Liver (tissue), 9 donors: ENCODE data around the gene LRRC37A3. TPM values are rescaled to one million over a fixed set of nuclear protein-coding genes. Genes with fewer than 3 reads are reported as not detected.
"Not testable (repeated sequence)": the region's sequence is repeated elsewhere in the genome, so short reads cannot be mapped to it uniquely, and the experiment has no call there.

Source experiments
- DNase-seq: peaks from one replicate; pipeline ENCODE4 v3.0.0-alpha.2; 2017; ENCODE audit warnings: low spot score
- H3K27ac ChIP-seq, 2 donors: one replicate each; pipeline ENCODE4 v1.7.0; 2013; ENCODE audit warnings: inconsistent platforms in 2 of 2, low read length in 2 of 2, control low read depth in 1 of 2, low read depth in 1 of 2, mild to moderate bottlenecking in 1 of 2
- H3K27me3 ChIP-seq, 4 donors: one replicate each; pipeline versions ENCODE4 v1.6.1 to v1.7.0; 2013; ENCODE audit warnings: low read length in 3 of 4, inconsistent platforms in 1 of 4, mild to moderate bottlenecking in 1 of 4, moderate library complexity in 1 of 4; ENCODE audit not compliant: control insufficient read depth in 4 of 4, insufficient read depth in 4 of 4
- H3K36me3 ChIP-seq, 4 donors: one replicate each; pipeline versions ENCODE4 v1.6.1 to v1.7.0; 2013; ENCODE audit warnings: low read length in 3 of 4, mild to moderate bottlenecking in 3 of 4, low read depth in 1 of 4, moderate library complexity in 1 of 4; ENCODE audit not compliant: control insufficient read depth in 4 of 4, insufficient read depth in 3 of 4
- H3K4me1 ChIP-seq, 4 donors: one replicate each; pipeline versions ENCODE4 v1.6.1 to v1.7.0; 2013; ENCODE audit warnings: low read length in 3 of 4, mild to moderate bottlenecking in 3 of 4, moderate library complexity in 1 of 4; ENCODE audit not compliant: control insufficient read depth in 4 of 4, insufficient read depth in 4 of 4
- H3K4me3 ChIP-seq, 3 donors: one replicate each; pipeline versions ENCODE4 v1.6.1 to v1.7.0; 2013; ENCODE audit warnings: low read length in 3 of 3, control low read depth in 1 of 3, low read depth in 1 of 3, mild to moderate bottlenecking in 1 of 3
- H3K9ac ChIP-seq, 2 donors: one replicate each; pipeline ENCODE4 v1.7.0; 2013; ENCODE audit warnings: low read length in 2 of 2, mild to moderate bottlenecking in 2 of 2, moderate library complexity in 2 of 2, control low read depth in 1 of 2, low read depth in 1 of 2
- H3K9me3 ChIP-seq, 4 donors: one replicate each; pipeline versions ENCODE4 v1.6.1 to v1.7.0; 2013; ENCODE audit warnings: low read length in 3 of 4; ENCODE audit not compliant: control insufficient read depth in 4 of 4
- WGBS: extraction: QIAGEN DNeasy Blood & Tissue Kit; methylation state at CpG from one replicate; pipeline ENCODE4 v1.1.7; 2013; 5-methylcytosine and 5-hydroxymethylcytosine counted together
- polyA plus RNA-seq, 2 donors: library from polyadenylated mRNA; stranded (reverse) in 1 of 2; unstranded in 1 of 2; fragments of 200-250 nt in 1 of 2; fragments of >200 nt in 1 of 2; fragmentation: Nextera tagmentation in 1 of 2; extraction: Ambion mirVana in 1 of 2; gene quantifications; one replicate each; pipeline versions ENCODE4 v1.2.1 to v1.2.3, GENCODE V29; 2013 to 2015
- total RNA-seq, 2 donors: library from RNA; depleted of rRNA; stranded (reverse); fragments of >200 nt; gene quantifications; one replicate each; pipeline ENCODE4 v1.2.3, GENCODE V29; 2014
- donor health status: healthy.
- donor health status: healthy.
- donor health status: healthy.
- donor health status: healthy.
- donor health status: healthy.

LRRC37A3 gene
- total and polyA plus RNA-seq, 4 donors: 0.46 to 4.5 (median 3.0) TPM

DNA sequence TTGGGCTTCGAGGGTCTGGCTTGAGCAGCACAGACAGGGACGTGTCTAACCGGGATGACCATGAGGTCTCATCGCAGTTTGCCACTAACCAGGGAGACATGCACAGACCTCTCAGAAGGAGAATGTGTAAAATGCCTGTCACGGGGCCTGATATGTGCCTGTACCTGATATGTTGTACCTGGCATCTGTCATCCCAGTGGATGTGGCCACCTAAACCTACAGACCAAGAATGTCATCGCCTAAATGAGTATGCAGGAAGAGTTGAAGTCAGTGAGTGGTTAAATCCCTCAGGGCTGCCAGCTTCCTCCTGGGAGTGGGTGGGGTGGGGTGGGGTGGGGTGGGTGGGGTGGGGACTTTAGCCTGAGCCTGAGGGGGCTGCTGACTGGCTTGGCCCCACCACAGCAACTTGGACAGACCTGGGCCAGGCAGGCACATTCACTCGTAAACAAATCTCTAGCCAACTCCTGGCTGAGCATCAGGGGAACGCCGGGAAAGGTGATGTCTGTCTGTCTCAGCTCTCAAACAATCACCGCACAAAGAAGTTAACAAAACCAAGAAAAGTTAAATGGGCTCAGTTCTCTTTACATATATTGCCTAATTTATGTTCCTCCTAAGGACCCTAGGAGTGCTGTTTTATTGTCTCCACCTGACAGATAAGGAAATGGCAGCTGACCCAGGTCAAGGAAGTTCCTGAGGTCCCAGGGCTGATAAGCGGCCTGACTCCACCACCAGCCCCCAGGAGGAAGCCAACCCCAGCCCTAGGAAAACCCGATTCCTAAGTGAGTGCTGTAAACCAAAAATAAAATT is 89.3 kb downstream of the LRRC37A3 start:
- 81% methylated on average over 12 of the region's 12 CpGs for WGBS
- not testable (repeated sequence) for DNase-seq

DNA sequence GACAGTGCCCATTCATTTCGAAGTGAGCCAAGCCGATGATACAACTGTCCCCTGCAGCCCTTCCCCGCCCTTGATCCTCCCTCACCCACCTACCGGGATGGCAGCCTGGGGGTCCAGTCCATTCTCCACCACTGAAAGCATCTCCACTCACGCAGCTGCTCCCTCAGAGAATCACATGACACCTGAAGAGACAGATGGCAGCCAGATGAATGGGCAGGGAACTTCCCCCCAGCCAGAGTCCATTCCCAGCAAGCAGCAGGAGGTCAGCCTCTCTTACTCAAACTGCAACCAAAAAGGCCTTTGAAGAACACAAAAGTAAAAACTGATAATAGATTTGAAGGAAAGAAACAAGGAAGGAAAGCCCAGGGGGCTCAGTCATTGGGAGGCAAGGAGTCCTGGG is 90.2 kb downstream of the LRRC37A3 start:
- H3K9ac ChIP-seq, H3K27me3 ChIP-seq, DNase-seq, H3K4me3 ChIP-seq, H3K27ac ChIP-seq, H3K9me3 ChIP-seq, H3K36me3 ChIP-seq, H3K4me1 ChIP-seq: not testable (repeated sequence)
- WGBS: 95% methylated on average over 5 of the region's 5 CpGs

More for the DNA sequence above, 89.3 kb downstream of the LRRC37A3 start:
- H3K9me3 ChIP-seq, H3K4me1 ChIP-seq, H3K27me3 ChIP-seq, H3K36me3 ChIP-seq, H3K4me3 ChIP-seq, H3K27ac ChIP-seq, H3K9ac ChIP-seq: not testable (repeated sequence)

DNA sequence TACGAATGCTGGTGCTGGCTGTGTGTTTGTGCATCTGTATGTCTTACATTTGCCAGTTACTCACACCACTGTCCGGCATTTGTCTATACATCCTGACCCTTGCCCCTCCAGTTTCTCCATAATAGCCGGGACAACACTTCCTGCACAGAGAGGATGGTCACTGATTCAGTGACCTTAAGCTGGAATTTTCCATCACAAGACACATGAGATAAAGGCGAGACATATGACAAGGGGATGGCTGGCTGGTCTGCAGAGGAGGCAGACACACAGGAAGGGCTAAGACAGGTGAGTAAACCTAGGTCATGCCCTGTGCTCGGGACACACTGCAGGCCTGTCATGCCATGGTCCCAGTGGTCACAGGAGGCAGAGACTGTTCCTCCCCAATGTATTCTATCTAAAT is 100.4 kb downstream of the LRRC37A3 start:
- not testable (repeated sequence) for H3K9ac ChIP-seq, DNase-seq, H3K4me1 ChIP-seq, H3K36me3 ChIP-seq, H3K4me3 ChIP-seq, H3K9me3 ChIP-seq, H3K27ac ChIP-seq, H3K27me3 ChIP-seq
- 87% methylated on average over 5 of the region's 5 CpGs for WGBS

- H3K4me1 ChIP-seq, DNase-seq, H3K27me3 ChIP-seq, H3K9me3 ChIP-seq, H3K9ac ChIP-seq, H3K27ac ChIP-seq, H3K4me3 ChIP-seq, H3K36me3 ChIP-seq: not testable (repeated sequence)
- WGBS: 87% methylated on average over 5 of the region's 5 CpGs
Observed at GRCh38 chr17:64815833-64816198, 103.5 kb downstream of the LRRC37A3 start.

DNA sequence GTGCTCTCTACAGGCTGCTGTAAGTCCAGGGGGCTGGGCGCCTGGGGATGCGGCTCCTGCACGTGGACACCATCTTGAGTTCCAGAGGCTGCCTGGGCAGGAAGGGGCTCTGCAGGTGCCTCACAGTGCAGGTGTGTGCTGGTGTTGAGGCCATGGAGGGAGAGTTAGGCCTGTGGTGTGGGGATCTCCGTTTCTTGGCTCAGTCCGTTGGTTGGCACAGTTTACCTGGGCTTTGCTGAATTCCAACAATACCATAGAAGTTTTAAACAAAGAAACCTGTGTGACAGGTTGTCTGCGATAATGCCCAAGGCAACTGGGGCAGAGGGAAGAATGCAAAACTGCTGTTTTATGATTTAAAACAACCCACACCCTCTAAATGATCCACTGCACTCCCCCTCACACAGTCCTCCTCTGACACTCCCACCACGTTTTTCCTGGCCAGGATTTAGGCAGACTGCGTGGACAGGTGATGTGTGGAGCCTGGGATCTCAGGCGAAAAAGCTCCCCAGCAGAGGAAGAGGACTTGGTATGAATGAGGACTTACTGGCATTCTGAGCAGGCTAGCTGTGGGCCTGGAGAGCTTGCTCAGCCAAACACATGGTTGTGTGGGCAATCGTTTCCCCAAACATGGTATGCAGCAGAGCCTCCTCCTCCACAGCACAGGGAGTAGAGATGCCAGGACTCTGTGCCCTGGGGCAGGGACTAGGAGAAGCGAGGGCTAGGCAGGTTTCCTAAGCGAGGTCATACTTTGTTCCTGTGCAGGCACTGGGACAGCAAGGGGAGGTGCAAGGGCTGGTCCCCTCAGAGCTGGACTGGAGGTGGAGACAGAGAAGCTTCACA is 104.1 kb downstream of the LRRC37A3 start:
- WGBS: 86% methylated on average over 12 of the region's 12 CpGs
- H3K4me3 ChIP-seq: not testable (repeated sequence)

More for the DNA sequence above, 104.1 kb downstream of the LRRC37A3 start:
- not testable (repeated sequence) for H3K4me1 ChIP-seq, DNase-seq, H3K36me3 ChIP-seq, H3K27me3 ChIP-seq, H3K27ac ChIP-seq, H3K9ac ChIP-seq, H3K9me3 ChIP-seq
